Gastrocnemius medialis (tissue), 4 donors: Measurements from ENCODE around the gene PCDH1.

Source experiments
- POLR2A ChIP-seq, 2 donors: fragments of 450-650 bp; IDR thresholded peaks; one replicate each; pipeline ENCODE4 v1.6.1; 2017; ENCODE audit warnings: antibody characterized with exemption in 2 of 2, mild to moderate bottlenecking in 2 of 2, moderate library complexity in 2 of 2
- TF ChIP-seq, protein P1 (sequence below), 5 experiments: fragments of 450-650 bp in 3 of 5; fragments of 200-600 bp in 2 of 5; sonication (generic) in 2 of 5; IDR thresholded peaks in 4 of 5; conservative IDR thresholded peaks in 1 of 5; 1 replicate in 4 of 5; 2 replicates in 1 of 5; pipeline ENCODE4 v1.5.1; 2016 to 2019; ENCODE audit warnings: antibody characterized with exemption in 5 of 5, mild to moderate bottlenecking in 3 of 5, moderate library complexity in 3 of 5

DNA sequence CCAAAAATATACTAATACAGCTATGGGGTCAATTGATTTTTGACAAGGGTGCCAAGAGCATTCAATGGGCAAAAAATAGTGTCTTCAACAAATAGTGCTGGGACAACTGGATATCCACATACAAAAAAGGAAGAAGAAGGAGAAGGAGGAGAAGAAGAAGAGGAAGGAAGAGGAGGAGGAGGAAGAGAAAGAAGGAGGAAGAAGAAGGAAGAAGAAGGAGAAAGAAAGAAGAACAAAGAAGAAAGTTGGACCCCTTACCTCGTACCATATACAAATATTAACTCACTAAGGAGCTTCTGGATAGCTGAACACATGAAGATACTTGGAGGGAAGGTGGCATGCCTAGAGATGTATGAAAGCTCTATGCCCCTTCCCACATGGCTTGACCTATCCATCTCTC is 28.3 kb upstream of the PCDH1 start:
- TF ChIP-seq, protein P1, sequence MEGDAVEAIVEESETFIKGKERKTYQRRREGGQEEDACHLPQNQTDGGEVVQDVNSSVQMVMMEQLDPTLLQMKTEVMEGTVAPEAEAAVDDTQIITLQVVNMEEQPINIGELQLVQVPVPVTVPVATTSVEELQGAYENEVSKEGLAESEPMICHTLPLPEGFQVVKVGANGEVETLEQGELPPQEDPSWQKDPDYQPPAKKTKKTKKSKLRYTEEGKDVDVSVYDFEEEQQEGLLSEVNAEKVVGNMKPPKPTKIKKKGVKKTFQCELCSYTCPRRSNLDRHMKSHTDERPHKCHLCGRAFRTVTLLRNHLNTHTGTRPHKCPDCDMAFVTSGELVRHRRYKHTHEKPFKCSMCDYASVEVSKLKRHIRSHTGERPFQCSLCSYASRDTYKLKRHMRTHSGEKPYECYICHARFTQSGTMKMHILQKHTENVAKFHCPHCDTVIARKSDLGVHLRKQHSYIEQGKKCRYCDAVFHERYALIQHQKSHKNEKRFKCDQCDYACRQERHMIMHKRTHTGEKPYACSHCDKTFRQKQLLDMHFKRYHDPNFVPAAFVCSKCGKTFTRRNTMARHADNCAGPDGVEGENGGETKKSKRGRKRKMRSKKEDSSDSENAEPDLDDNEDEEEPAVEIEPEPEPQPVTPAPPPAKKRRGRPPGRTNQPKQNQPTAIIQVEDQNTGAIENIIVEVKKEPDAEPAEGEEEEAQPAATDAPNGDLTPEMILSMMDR (IDR thresholded peaks at IDR 0.05 in 4 of 5, conservative IDR thresholded peaks at IDR 0.05 in 1 of 5) = no peak
- TF ChIP-seq POLR2A (IDR thresholded peaks at IDR 0.05) = no peak
